Measurements from ENCODE around the gene ARVCF. TPM values are rescaled to one million over a fixed set of nuclear protein-coding genes. Genes with fewer than 3 reads are reported as not detected.
A peak's percentile ranks its signal among the peaks of the same experiment; 100 is the strongest.

Gene ARVCF
- total and polyA plus RNA-seq, 4 donors = 10.0 to 23.4 (median 16.6) TPM

- no peak for TF ChIP-seq CTCF (IDR thresholded peaks at IDR 0.05; ENCODE audit: control extremely low read depth, extremely low read depth)
- Histone ChIP-seq H3K27me3 (ENCODE audit: control insufficient read depth in 3 of 3, insufficient read depth in 3 of 3, low read length in 2 of 3) (no peaks in the 10 kb centered on the region), H3K4me1 (ENCODE audit: control insufficient read depth in 5 of 5, insufficient read depth in 5 of 5, low read length in 5 of 5) (peaks cover 0 to 21% (median 7%) of the 10 kb centered on the region in 5 donors), H3K9ac (ENCODE audit: insufficient read depth in 1 of 2, low read length in 2 of 2) (no peak overlapping the region), H3K9me3 (ENCODE audit: control insufficient read depth in 4 of 4, insufficient read depth in 3 of 4, low read length in 3 of 4) (no peaks in the 10 kb centered on the region), H3K27ac (ENCODE audit: low read depth in 1 of 2, low read length in 1 of 2) (no peak overlapping the region), H3K36me3 (ENCODE audit: control insufficient read depth in 4 of 4, insufficient read depth in 4 of 4, low read length in 4 of 4) (no peaks in the 10 kb centered on the region), H3K4me3 (no peak overlapping the region)
- 90 to 93% methylated on average over 15 of the region's 15 CpGs for WGBS, 2 donors
- DNase-seq = no peak
- ATAC-seq (ENCODE audit: insufficient read depth, low FRiP score) = no peak
Measured at GRCh38 chr22:20024650-20025397, 8.2 kb upstream of the ARVCF start.

- DNase-seq = no peak
- no peak for ATAC-seq (ENCODE audit: insufficient read depth, low FRiP score)
- peaks cover 0 to 16% (median 7%) of the 10 kb centered on the region in 5 donors for H3K4me1 ChIP-seq (ENCODE audit: control insufficient read depth in 5 of 5, insufficient read depth in 5 of 5, low read length in 5 of 5)
- no peaks in the 10 kb centered on the region for H3K9me3 ChIP-seq (ENCODE audit: control insufficient read depth in 4 of 4, insufficient read depth in 3 of 4, low read length in 3 of 4)
- H3K27me3 ChIP-seq (ENCODE audit: control insufficient read depth in 3 of 3, insufficient read depth in 3 of 3, low read length in 2 of 3) = peaks cover 0 to 2% (median 0%) of the 10 kb centered on the region in 3 donors
- H3K9ac ChIP-seq (ENCODE audit: insufficient read depth in 1 of 2, low read length in 2 of 2) = no peak overlapping the region
- no peaks in the 10 kb centered on the region for H3K36me3 ChIP-seq (ENCODE audit: control insufficient read depth in 4 of 4, insufficient read depth in 4 of 4, low read length in 4 of 4)
- H3K4me3 ChIP-seq = no peak overlapping the region
- TF ChIP-seq CTCF (IDR thresholded peaks at IDR 0.05; ENCODE audit: control extremely low read depth, extremely low read depth) = no peak
- no peak overlapping the region for H3K27ac ChIP-seq (ENCODE audit: low read depth in 1 of 2, low read length in 1 of 2)
- WGBS, 2 donors = 81 to 83% methylated on average over 13 of the region's 13 CpGs
Measured at GRCh38 chr22:20024225-20024624, 7.6 kb upstream of the ARVCF start.

GRCh38 chr22:20022978-20023613 is 6.5 kb upstream of the ARVCF start:
- Histone ChIP-seq H3K27me3 (ENCODE audit: control insufficient read depth in 3 of 3, insufficient read depth in 3 of 3, low read length in 2 of 3) (peaks cover 0 to 5% (median 1%) of the 10 kb centered on the region in 3 donors), H3K36me3 (ENCODE audit: control insufficient read depth in 4 of 4, insufficient read depth in 4 of 4, low read length in 4 of 4) (no peaks in the 10 kb centered on the region), H3K4me3 (no peak overlapping the region), H3K9me3 (ENCODE audit: control insufficient read depth in 4 of 4, insufficient read depth in 3 of 4, low read length in 3 of 4) (no peaks in the 10 kb centered on the region), H3K9ac (ENCODE audit: insufficient read depth in 1 of 2, low read length in 2 of 2) (no peak overlapping the region), H3K4me1 (ENCODE audit: control insufficient read depth in 5 of 5, insufficient read depth in 5 of 5, low read length in 5 of 5) (peaks cover 0 to 15% (median 7%) of the 10 kb centered on the region in 5 donors), H3K27ac (ENCODE audit: low read depth in 1 of 2, low read length in 1 of 2) (peak overlapping the region; percentile 91 to 92)
- no peak for TF ChIP-seq CTCF (IDR thresholded peaks at IDR 0.05; ENCODE audit: control extremely low read depth, extremely low read depth)
- DNase-seq = no peak
- 55 to 73% methylated on average over 10 of the region's 10 CpGs for WGBS, 2 donors
- ATAC-seq (ENCODE audit: insufficient read depth, low FRiP score) = no peak

Measured in lung (tissue), 12 donors.